H9 (cell line): ENCODE results near the gene PDXP. TPM values are rescaled to one million over a fixed set of nuclear protein-coding genes. Genes with fewer than 3 reads are reported as not detected.

Source experiments
- DNase-seq: peaks from one replicate; pipeline ENCODE4 v3.0.0-alpha.2; 2017
- H2AFZ ChIP-seq: one replicate; pipeline ENCODE4 v1.6.1; 2013; ENCODE audit warnings: mild to moderate bottlenecking, low read length, control low read depth, moderate library complexity
- H2AK5ac ChIP-seq: 2 replicates; pipeline ENCODE4 v1.6.1; 2013; ENCODE audit warnings: low read length, control low read depth, mixed read lengths; ENCODE audit not compliant: insufficient read length
- H2BK120ac ChIP-seq: one replicate; pipeline ENCODE4 v1.6.1; 2013; ENCODE audit warnings: low read depth, mild to moderate bottlenecking, low read length, control low read depth, inconsistent platforms; ENCODE audit not compliant: poor library complexity, severe bottlenecking
- H2BK12ac ChIP-seq: 2 replicates; pipeline ENCODE4 v1.6.1; 2013; ENCODE audit warnings: low read length, control low read depth, mixed read lengths, low read depth; ENCODE audit not compliant: insufficient read length
- H2BK15ac ChIP-seq: 2 replicates; pipeline ENCODE4 v1.6.1; 2013; ENCODE audit warnings: low read depth, low read length, control low read depth
- H2BK20ac ChIP-seq: one replicate; pipeline ENCODE4 v1.6.1; 2013; ENCODE audit warnings: low read depth, mild to moderate bottlenecking, low read length, control low read depth, inconsistent platforms; ENCODE audit not compliant: poor library complexity, severe bottlenecking
- H2BK5ac ChIP-seq: 2 replicates; pipeline ENCODE4 v1.6.1; 2013; ENCODE audit warnings: low read length, control low read depth, mixed read lengths; ENCODE audit not compliant: insufficient read length
- H3K14ac ChIP-seq: 2 replicates; pipeline ENCODE4 v1.6.1; 2013; ENCODE audit warnings: low read length, control low read depth; ENCODE audit not compliant: insufficient read depth
- H3K18ac ChIP-seq: 2 replicates; pipeline ENCODE4 v1.6.1; 2013; ENCODE audit warnings: low read depth, mild to moderate bottlenecking, mixed read lengths, low read length, control low read depth; ENCODE audit not compliant: insufficient read length
- H3K23ac ChIP-seq: 2 replicates; pipeline ENCODE4 v1.6.1; 2013; ENCODE audit warnings: low read length, control low read depth, mixed read lengths, low read depth; ENCODE audit not compliant: insufficient read length
- H3K23me2 ChIP-seq: 2 replicates; pipeline ENCODE4 v1.6.1; 2013; ENCODE audit warnings: low read depth, mild to moderate bottlenecking, mixed read lengths, low read length, control low read depth; ENCODE audit not compliant: insufficient read length, poor library complexity, severe bottlenecking
- H3K27ac ChIP-seq: 2 replicates; pipeline ENCODE4 v1.5.1; 2013; ENCODE audit warnings: low read length, control low read depth, mixed read lengths, low read depth; ENCODE audit not compliant: insufficient read length
- H3K27me3 ChIP-seq: 2 replicates; pipeline ENCODE4 v1.6.1; 2013; ENCODE audit warnings: low read length, control low read depth, inconsistent platforms; ENCODE audit not compliant: insufficient read depth
- H3K4ac ChIP-seq: 2 replicates; pipeline ENCODE4 v1.6.1; 2013; ENCODE audit warnings: low read depth, mild to moderate bottlenecking, control low read depth, inconsistent platforms, low read length, moderate library complexity
- H3K4me1 ChIP-seq: 2 replicates; pipeline ENCODE4 v1.6.1; 2013; ENCODE audit warnings: low read length, control low read depth, inconsistent platforms; ENCODE audit not compliant: insufficient read depth
- H3K4me2 ChIP-seq: 2 replicates; pipeline ENCODE4 v1.6.1; 2013; ENCODE audit warnings: low read length, control low read depth, mixed read lengths; ENCODE audit not compliant: insufficient read length, insufficient read depth
- H3K56ac ChIP-seq: 2 replicates; pipeline ENCODE4 v1.6.1; 2013; ENCODE audit warnings: low read depth, mild to moderate bottlenecking, mixed read lengths, low read length, control low read depth; ENCODE audit not compliant: insufficient read length
- H3K79me1 ChIP-seq: 2 replicates; pipeline ENCODE4 v1.6.1; 2013; ENCODE audit warnings: low read depth, mild to moderate bottlenecking, moderate library complexity, low read length, control low read depth, inconsistent platforms; ENCODE audit not compliant: insufficient read depth, poor library complexity, severe bottlenecking
- H3K79me2 ChIP-seq: 2 replicates; pipeline ENCODE4 v1.6.1; 2013; ENCODE audit warnings: low read length, control low read depth, inconsistent platforms; ENCODE audit not compliant: insufficient read depth
- H3K9ac ChIP-seq: 2 replicates; pipeline ENCODE4 v1.6.1; 2013; ENCODE audit warnings: low read length, control low read depth, mixed read lengths; ENCODE audit not compliant: insufficient read length; ENCODE audit errors: extremely low read depth
- H3K9me3 ChIP-seq: one replicate; pipeline ENCODE4 v1.6.1; 2013; ENCODE audit warnings: low read depth, low read length, inconsistent platforms; ENCODE audit not compliant: control insufficient read depth
- H3T11ph ChIP-seq: one replicate; pipeline ENCODE4 v1.6.1; 2013; ENCODE audit warnings: mild to moderate bottlenecking, low read length, control low read depth, inconsistent platforms
- H4K20me1 ChIP-seq: one replicate; pipeline ENCODE4 v1.6.1; 2013; ENCODE audit not compliant: control insufficient read depth, insufficient read length, insufficient read depth
- H4K5ac ChIP-seq: 2 replicates; pipeline ENCODE4 v1.6.1; 2013; ENCODE audit warnings: low read depth, mild to moderate bottlenecking, mixed read lengths, low read length, control low read depth; ENCODE audit not compliant: insufficient read length
- H4K8ac ChIP-seq: replicated peaks from 2 replicates; pipeline ENCODE4 v1.6.1; 2013; ENCODE audit warnings: low read length, control low read depth, mixed read lengths, low read depth; ENCODE audit not compliant: insufficient read length
- H4K91ac ChIP-seq: 2 replicates; pipeline ENCODE4 v1.6.1; 2013; ENCODE audit warnings: low read depth, mild to moderate bottlenecking, moderate library complexity, mixed read lengths, low read length, control low read depth; ENCODE audit not compliant: insufficient read length
- H3K27ac Mint-ChIP-seq, 3 experiments: 2 replicates in 2 of 3; 3 replicates in 1 of 3; pipeline ENCODE4 v1.8.0; 2020 to 2021; ENCODE audit warnings: mixed read lengths in 3 of 3, mild to moderate bottlenecking in 1 of 3, moderate library complexity in 1 of 3
- H3K27me3 Mint-ChIP-seq: 2 replicates; pipeline ENCODE4 v1.8.0; 2021; ENCODE audit warnings: low read depth, mild to moderate bottlenecking, moderate library complexity, mixed read lengths
- H3K36me3 Mint-ChIP-seq, 3 experiments: 2 replicates in 2 of 3; 3 replicates in 1 of 3; pipeline ENCODE4 v1.8.0; 2020 to 2021; ENCODE audit warnings: low read depth in 3 of 3, mixed read lengths in 3 of 3; ENCODE audit not compliant: insufficient read depth in 1 of 3
- H3K4me1 Mint-ChIP-seq, 2 experiments: 2 replicates each; pipeline ENCODE4 v1.8.0; 2020; ENCODE audit warnings: mixed read lengths in 2 of 2
- H3K4me3 Mint-ChIP-seq, 2 experiments: 2 replicates in 1 of 2; 3 replicates in 1 of 2; pipeline ENCODE4 v1.8.0; 2020 to 2021; ENCODE audit warnings: mild to moderate bottlenecking in 2 of 2, mixed read lengths in 2 of 2, moderate library complexity in 1 of 2
- H3K9me3 Mint-ChIP-seq, 2 experiments: 2 replicates in 1 of 2; 3 replicates in 1 of 2; pipeline ENCODE4 v1.8.0; 2020; ENCODE audit warnings: mild to moderate bottlenecking in 2 of 2, mixed read lengths in 2 of 2, moderate library complexity in 1 of 2
- CTCF ChIP-seq: fragments of 200-600 bp; sonication (generic); conservative IDR thresholded peaks from 3 replicates; pipeline ENCODE4 v1.8.0; 2021; ENCODE audit warnings: antibody characterized with exemption, mild to moderate bottlenecking
- WGBS: extraction: QIAGEN DNeasy Blood & Tissue Kit; methylation state at CpG from one replicate; pipeline ENCODE4 v1.1.7; 2013; ENCODE audit warnings: missing lambda C conversion rate, low lambda C conversion rate, mixed read lengths; ENCODE audit not compliant: insufficient read length; ENCODE audit errors: extremely low coverage; 5-methylcytosine and 5-hydroxymethylcytosine counted together
- total RNA-seq: library from RNA; stranded (reverse); gene quantifications from 2 replicates; pipeline ENCODE4 v1.2.1, GENCODE V29; 2021

PDXP gene
- total RNA-seq, 1 experiment from 2014 or later, result 41.0 TPM

GRCh38 chr22:37672920-37673455 is 14.5 kb downstream of the PDXP start:
- Mint-ChIP-seq H3K4me3 (no peak overlapping the region), H3K9me3 (no peaks in the 10 kb centered on the region), H3K27me3 (peaks cover 5% of the 10 kb centered on the region), H3K4me1 (peaks cover 6 to 29% of the 10 kb centered on the region in 2 experiments), H3K27ac (no peak overlapping the region), H3K36me3 (peaks cover 0 to 7% (median 0%) of the 10 kb centered on the region in 3 experiments; a peak in 2 of 7 replicates)
- Histone ChIP-seq H2BK5ac (no peak overlapping the region), H3K18ac (no peak overlapping the region), H2BK120ac (no peak overlapping the region), H3T11ph (no peak overlapping the region), H3K4me2 (no peak overlapping the region), H4K8ac (no peak overlapping the region), H3K9ac (no peak overlapping the region), H3K14ac (no peak overlapping the region), H3K23me2 (peaks cover 3% of the 10 kb centered on the region), H3K23ac (no peak overlapping the region), H4K5ac (no peak overlapping the region), H2AK5ac (no peak overlapping the region), H3K9me3 (no peaks in the 10 kb centered on the region), H3K27me3 (no peaks in the 10 kb centered on the region), H4K20me1 (no peaks in the 10 kb centered on the region), H3K56ac (no peak overlapping the region), H3K27ac (no peak overlapping the region), H2AFZ (no peak overlapping the region), H3K79me1 (no peaks in the 10 kb centered on the region), H2BK20ac (no peak overlapping the region), H3K4ac (no peak overlapping the region), H3K79me2 (no peaks in the 10 kb centered on the region), H3K4me1 (no peaks in the 10 kb centered on the region), H2BK15ac (no peak overlapping the region; the same call in 1 of the 2 replicates), H4K91ac (no peak overlapping the region), H2BK12ac (no peak overlapping the region)
- DNase-seq, result no peak
- no CpG with 5 or more reads among the region's 11 CpGs for WGBS
- TF ChIP-seq CTCF, result no peak
